Prostate gland (tissue), 2 donors: ENCODE measurements around the gene FBXO15. TPM values are rescaled to one million over a fixed set of nuclear protein-coding genes. Genes with fewer than 3 reads are reported as not detected.

Experiments
- DNase-seq: peaks from one replicate; pipeline ENCODE4 v3.0.0-alpha.2; 2019; ENCODE audit warnings: low spot score
- H3K27ac ChIP-seq, 2 donors: fragments of 200-600 bp; sonication (generic); 2 replicates each; pipeline ENCODE4 v1.5.1; 2017 to 2019
- H3K27me3 ChIP-seq: fragments of 200-600 bp; sonication (generic); replicated peaks from 2 replicates; pipeline ENCODE4 v1.5.1; 2019; ENCODE audit not compliant: insufficient read depth
- H3K36me3 ChIP-seq, 2 donors: fragments of 200-600 bp; sonication (generic); 1 replicate in 1 of 2; 2 replicates in 1 of 2; pipeline versions ENCODE4 v1.5.1 to v1.8.1; 2017 to 2019
- H3K4me1 ChIP-seq: fragments of 200-600 bp; sonication (generic); replicated peaks from 2 replicates; pipeline ENCODE4 v1.5.1; 2019
- H3K4me3 ChIP-seq, 2 donors: fragments of 200-600 bp; sonication (generic); 2 replicates each; pipeline ENCODE4 v1.5.1; 2017 to 2019
- H3K9me3 ChIP-seq: fragments of 200-600 bp; sonication (generic); 2 replicates; pipeline ENCODE4 v1.5.1; 2017
- CTCF ChIP-seq, 4 experiments: fragments of 200-600 bp in 2 of 4; fragments of 450-650 bp in 2 of 4; sonication (generic) in 2 of 4; IDR thresholded peaks; 1 replicate in 3 of 4; 2 replicates in 1 of 4; pipeline ENCODE4 v1.5.1; 2016 to 2019; ENCODE audit warnings: antibody characterized with exemption in 4 of 4, mild to moderate bottlenecking in 2 of 4, moderate library complexity in 2 of 4
- POLR2A ChIP-seq: fragments of 450-650 bp; IDR thresholded peaks from one replicate; pipeline ENCODE4 v1.6.1; 2016; ENCODE audit warnings: antibody characterized with exemption, mild to moderate bottlenecking
- POLR2AphosphoS5 ChIP-seq: sonication (generic); formaldehyde crosslinking; IDR thresholded peaks from one replicate; pipeline ENCODE4 v1.6.1; 2017; ENCODE audit warnings: antibody characterized with exemption
- WGBS: methylation state at CpG from one replicate; pipeline ENCODE4 v1.1.5; 2018; 5-methylcytosine and 5-hydroxymethylcytosine counted together
- intact Hi-C: fragments of 100-400 bp; cut with DNase I; formaldehyde crosslinking; loops from one replicate; pipeline ENCODE4 v1.14.2; 2022
- total RNA-seq, 2 donors: library from RNA; depleted of rRNA; stranded (reverse); fragments of >200 nt; gene quantifications; one replicate each; pipeline ENCODE4 v1.1.0, GENCODE V29; 2016

Gene FBXO15
- total RNA-seq, 2 donors from 2014 or later, result 4.2 to 7.8 TPM

- H3K36me3 ChIP-seq, result no peaks in the 10 kb centered on the region
- TF ChIP-seq POLR2AphosphoS5 (no peak), POLR2A (no peak), CTCF (IDR thresholded peaks at IDR 0.05) (no peak)
- no peak overlapping the region for H3K27ac ChIP-seq
- no peaks in the 10 kb centered on the region for H3K4me1 ChIP-seq
- 69% methylated on average over 3 of the region's 3 CpGs for WGBS
- no peak overlapping the region for H3K4me3 ChIP-seq
- intact Hi-C loops, result no loop called here
- H3K27me3 ChIP-seq, result no peaks in the 10 kb centered on the region
- no peaks in the 10 kb centered on the region for H3K9me3 ChIP-seq
- DNase-seq, result no peak
Measured at GRCh38 chr18:74065366-74065765, 82.3 kb downstream of the FBXO15 start.

- DNase-seq, result no peak
- no peaks in the 10 kb centered on the region for H3K4me1 ChIP-seq
- H3K4me3 ChIP-seq, result no peak overlapping the region
- no peak for TF ChIP-seq POLR2A
- no peak for TF ChIP-seq POLR2AphosphoS5
- TF ChIP-seq CTCF (IDR thresholded peaks at IDR 0.05), result no peak
- intact Hi-C loops, result no loop called here
- no peak overlapping the region for H3K27ac ChIP-seq
- H3K36me3 ChIP-seq, result no peaks in the 10 kb centered on the region
- H3K9me3 ChIP-seq, result no peaks in the 10 kb centered on the region
- 54% methylated on average over 5 of the region's 6 CpGs for WGBS
- H3K27me3 ChIP-seq, result no peaks in the 10 kb centered on the region
Measured at GRCh38 chr18:74064510-74064909, 83.1 kb downstream of the FBXO15 start.

GRCh38 chr18:74063557-74063956 lies 84.1 kb downstream of the FBXO15 start:
- Histone ChIP-seq H3K27ac (no peak overlapping the region), H3K4me3 (no peak overlapping the region), H3K9me3 (no peaks in the 10 kb centered on the region), H3K4me1 (no peaks in the 10 kb centered on the region), H3K27me3 (no peaks in the 10 kb centered on the region), H3K36me3 (no peaks in the 10 kb centered on the region)
- no peak for DNase-seq
- TF ChIP-seq POLR2AphosphoS5 (no peak), CTCF (IDR thresholded peaks at IDR 0.05) (no peak), POLR2A (no peak)
- intact Hi-C loops, result no loop called here
- whole genome bisulfite sequencing, result 72% methylated on average over 5 of the region's 5 CpGs

GRCh38 chr18:74063023-74063422 lies 84.6 kb downstream of the FBXO15 start:
- H3K27ac ChIP-seq, result no peak overlapping the region
- intact Hi-C loops, result no loop called here
- H3K36me3 ChIP-seq, result no peaks in the 10 kb centered on the region
- H3K27me3 ChIP-seq, result no peaks in the 10 kb centered on the region
- no peaks in the 10 kb centered on the region for H3K9me3 ChIP-seq
- no peaks in the 10 kb centered on the region for H3K4me1 ChIP-seq
- DNase-seq, result no peak
- WGBS, result 88% methylated on average over 3 of the region's 3 CpGs
- H3K4me3 ChIP-seq, result no peak overlapping the region
- TF ChIP-seq POLR2AphosphoS5 (no peak), CTCF (IDR thresholded peaks at IDR 0.05) (no peak), POLR2A (no peak)

GRCh38 chr18:74062037-74062436 lies 85.6 kb downstream of the FBXO15 start:
- Histone ChIP-seq H3K27me3 (no peaks in the 10 kb centered on the region), H3K36me3 (no peaks in the 10 kb centered on the region), H3K27ac (no peak overlapping the region), H3K4me1 (no peaks in the 10 kb centered on the region), H3K4me3 (no peak overlapping the region), H3K9me3 (no peaks in the 10 kb centered on the region)
- TF ChIP-seq CTCF (IDR thresholded peaks at IDR 0.05) (no peak), POLR2AphosphoS5 (no peak), POLR2A (no peak)
- 71% methylated on average over 3 of the region's 3 CpGs for WGBS
- no peak for DNase-seq
- intact Hi-C loops, result no loop called here
